8988T (cell line): ENCODE results near the gene PRPF38A.

ENCODE experiments used
- DNase-seq: peaks from one replicate; pipeline ENCODE4 v3.0.0; 2011

Gene PRPF38A

DNA sequence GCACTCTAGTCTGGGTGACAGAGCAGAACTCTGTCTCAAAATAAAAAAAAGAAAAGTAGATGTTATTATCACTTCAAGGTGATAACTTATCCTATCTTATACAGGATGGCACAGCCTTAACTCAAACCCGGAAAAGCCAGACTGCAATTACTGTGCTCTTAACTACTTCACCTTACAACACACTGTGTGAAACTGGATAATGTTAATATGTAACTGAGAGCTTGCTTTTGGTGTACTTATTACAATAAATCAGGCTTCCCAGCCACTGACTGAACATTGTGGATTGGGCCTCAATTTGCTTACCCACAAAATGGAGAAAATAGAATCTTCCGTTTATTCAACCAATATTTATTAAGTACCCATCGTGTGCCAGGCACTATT lies 1.6 kb upstream of the PRPF38A start:
- no peak for DNase-seq

DNA sequence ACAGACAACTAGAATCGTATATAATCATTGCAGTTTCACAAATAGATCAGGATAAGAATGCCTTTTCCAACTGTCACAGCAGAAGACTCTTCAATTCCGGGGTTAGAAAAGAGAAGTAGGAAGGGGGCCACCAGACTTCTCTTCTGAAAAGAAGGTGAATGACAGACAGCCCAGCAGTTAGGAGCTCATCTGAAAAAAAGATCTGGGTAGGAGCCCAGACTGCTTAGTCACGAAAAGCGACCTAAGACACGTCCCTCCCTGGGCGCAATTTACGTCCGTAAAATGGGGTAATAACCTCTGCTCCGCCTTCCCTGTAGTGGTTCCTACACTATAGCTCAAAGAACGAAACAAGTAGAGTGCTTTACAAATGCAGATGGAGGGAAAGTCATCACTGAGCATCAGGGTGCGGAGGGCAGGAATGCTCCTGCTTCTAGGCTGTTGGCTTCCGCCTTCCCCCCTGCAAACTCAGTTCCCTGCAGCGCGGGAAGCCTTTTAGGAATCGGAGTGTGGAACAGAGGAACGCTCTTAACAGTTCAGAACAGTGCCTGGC lies 761 bp upstream of the PRPF38A start:
- DNase-seq: peak; percentile 13

DNA sequence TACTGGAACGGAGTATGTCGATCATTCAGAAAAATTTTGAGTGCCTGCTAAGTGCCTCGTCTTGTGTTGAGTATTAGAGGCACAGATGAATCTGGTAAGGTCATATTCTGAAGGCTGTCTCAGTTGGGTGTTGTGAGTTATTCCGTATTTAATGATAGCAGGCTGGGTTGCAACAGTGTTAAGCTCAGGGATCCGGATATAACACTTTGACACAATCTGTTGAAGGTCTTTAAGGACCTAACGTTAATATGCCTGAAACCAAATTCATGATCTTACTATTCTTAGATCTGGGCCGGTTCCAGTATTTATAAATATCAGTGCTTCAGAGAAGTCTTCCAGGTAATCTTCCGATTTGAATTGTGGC lies 555 bp downstream of the PRPF38A start:
- no peak for DNase-seq

DNA sequence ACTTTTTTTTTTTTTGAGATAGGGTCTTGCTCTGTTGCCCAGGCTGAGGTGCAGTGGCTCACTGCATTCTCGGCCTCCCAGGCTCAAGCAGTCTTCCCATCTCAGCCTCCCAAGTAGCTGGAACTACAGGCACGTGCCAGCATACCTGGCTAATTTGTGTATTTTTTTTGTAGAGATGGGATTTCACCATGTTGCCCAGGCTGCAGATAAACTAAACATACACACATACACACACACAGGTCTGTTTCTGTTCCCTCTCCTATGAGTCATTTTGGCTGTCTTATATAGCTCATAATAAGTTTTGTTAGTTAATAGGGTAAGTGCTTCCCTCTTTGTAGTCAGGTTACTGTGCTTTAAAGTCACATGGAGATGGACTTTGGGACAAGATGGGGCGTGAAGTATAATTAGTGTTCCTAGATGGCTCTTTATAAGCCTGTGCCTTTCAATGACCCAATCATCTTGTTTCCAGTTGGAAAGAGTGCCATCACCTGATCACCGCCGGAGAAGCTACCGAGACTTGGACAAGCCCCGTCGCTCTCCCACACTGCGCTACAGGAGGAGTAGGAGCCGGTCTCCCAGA lies 9.1 kb downstream of the PRPF38A start:
- DNase-seq: no peak

DNA sequence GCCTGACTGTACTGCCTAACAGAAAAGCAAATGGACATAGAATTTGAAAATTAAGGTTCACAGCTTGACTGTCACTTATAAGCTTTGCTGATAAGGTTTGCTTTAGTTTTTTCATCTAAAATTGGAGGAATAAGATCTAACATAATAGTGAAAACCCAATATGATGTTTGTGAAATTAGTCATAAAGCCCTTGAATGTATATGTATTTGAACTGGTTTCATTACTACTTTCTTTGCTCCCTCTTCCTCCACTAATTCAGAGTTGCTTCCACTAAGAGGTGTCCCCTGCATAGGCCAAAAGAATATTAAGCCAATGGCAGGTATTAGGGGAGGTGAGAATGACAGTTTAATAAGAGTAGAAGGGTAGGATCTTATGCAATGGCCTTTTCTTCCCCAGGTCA lies 10.5 kb downstream of the PRPF38A start:
- DNase-seq: no peak

DNA sequence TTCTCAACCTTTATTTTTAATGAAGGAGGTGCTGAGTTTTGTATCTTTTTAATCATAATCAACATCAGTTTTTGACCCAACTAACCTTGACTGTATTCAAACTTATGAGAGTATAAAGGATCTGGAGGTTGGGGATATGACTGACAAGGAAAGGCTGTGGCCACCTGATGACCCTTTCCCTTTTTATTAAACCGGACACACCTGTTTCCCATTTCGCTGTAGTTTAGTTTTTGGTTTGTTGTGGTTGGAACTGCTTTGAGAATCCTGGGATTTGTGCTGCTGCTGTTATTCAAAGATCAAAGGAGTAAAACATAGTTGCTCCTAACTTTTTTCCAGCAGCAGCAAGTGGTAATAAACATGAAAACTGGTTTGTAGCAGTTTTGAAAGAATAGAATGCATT lies 12.4 kb downstream of the PRPF38A start:
- DNase-seq: no peak

DNA sequence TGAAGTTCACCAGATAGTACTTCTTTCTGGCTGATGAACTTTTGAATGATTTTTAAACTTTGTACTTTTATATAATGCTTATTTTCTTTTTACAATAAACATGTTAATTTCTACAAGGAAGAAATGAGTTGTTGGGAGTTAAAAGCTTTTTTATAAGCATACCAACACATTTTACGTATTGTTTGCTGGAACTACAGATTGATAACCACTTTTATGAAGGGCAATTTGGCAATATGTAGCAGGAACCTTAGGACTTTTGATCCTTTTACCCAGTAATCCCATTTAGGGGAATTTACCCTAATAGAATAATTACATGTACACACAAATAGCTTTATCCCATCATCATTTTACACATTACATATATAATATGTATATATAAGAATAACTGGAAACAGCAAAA lies 16.3 kb downstream of the PRPF38A start:
- DNase-seq: no peak

DNA sequence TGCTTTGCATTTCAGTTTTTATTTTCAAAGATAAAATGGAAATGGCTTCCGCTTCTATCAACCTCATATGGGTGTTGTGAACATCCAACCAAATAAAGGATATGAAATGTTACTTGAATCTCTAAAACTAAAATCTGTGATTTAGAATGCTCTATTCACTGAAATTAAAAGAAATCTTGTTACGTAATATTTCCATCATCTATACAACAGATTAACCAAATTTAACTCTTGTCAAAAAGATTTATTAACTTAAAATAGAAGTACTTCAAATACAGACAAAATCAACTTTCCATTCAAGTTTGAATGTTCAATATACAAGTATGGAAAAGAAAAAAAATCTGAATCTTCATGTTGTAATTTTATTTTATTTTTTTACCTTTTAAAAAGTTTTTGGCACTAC lies 18.7 kb downstream of the PRPF38A start:
- no peak for DNase-seq

DNA sequence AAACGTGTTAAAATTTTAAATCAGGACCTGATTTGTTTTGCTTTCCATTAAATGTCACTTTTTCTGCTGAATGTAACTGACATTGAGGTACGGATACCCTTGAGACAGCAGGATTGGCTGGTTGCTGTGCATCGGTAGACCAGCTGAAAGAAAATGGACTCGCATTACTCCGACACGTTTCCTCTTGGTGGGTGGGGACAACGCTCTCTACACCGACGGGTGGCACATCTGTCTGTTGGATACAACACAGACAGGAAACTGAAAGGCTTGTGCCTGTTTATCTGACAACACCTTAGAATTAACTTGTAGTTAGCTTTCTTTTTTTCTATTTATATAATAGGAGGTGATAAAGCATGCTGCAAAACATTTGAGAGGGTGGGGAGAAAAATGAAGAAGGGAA lies 19.4 kb downstream of the PRPF38A start:
- DNase-seq: no peak

DNA sequence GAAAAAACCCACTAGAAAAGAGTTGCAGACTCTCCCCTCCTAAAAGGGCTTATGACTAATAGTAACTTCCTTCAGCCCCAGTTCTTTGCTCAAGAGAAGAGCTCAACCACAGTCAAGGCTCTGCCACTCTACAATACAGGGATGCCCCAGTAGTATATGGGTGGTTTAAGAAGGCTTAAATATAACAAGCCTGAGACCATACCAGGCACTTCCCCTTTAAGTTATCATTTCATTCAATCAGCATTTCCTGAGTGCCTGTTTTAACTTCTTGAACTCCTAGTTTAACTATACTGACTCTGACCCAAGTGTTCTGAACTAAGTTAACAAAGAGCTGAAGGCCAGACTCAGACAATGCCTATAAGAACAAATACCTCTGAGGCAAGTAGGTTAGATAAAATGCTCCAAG lies 19.8 kb downstream of the PRPF38A start:
- no peak for DNase-seq

DNA sequence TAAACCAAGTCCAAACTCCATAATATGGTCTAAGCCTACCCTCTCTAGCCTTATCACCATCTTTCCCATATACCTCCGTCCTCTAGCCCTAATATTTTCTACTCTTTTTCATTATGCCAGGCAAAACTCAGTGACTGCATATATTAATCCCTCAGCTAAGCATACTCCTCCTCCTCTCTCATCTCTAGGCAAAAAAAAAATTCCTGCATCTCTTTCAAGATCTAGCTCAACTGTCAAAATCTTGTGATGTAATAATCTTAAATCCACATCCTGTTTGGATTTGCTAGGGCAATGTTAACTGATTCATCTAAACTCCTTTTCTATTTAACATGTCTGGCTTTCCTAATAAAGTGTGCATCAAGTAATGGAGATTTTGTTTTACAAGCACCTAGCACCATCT lies 20.4 kb downstream of the PRPF38A start:
- no peak for DNase-seq

DNA sequence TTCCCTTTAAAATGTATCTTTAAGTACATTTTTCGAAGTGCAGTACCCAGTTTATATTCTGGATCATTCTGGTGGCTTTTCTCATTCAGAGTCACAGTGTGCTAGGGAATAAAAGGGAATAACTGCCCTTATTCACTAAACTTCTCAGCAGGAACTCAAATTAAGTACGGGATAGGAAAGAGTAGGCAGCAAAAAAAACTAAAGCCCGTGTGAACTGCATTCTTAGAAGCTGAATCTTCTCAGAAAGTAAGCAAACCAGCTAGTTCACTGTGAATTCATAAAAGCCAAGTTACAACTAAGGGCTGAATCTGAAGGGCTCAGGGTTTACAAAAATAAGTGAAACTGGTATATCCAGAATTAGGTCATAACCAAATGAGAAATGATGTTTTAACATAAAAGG lies 22.0 kb downstream of the PRPF38A start:
- no peak for DNase-seq

DNA sequence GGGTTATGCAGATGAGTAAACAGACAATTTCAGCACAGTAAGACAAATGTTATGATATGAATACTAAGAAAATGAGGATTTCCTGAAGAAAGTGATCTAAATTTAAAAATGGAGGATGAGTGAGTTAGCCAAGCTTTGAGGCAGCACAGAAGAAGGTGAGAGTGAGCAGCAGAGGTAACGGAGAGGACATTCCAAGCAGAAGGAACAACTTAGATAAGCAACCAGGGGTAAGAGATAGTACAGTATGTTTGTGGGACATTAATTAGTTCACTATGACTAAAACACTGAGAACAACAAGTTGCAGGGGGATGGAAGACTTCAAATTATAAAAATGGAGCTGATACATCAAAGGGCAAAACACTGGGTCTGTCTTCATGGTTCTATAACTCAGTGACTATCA lies 22.8 kb downstream of the PRPF38A start:
- DNase-seq: no peak

DNA sequence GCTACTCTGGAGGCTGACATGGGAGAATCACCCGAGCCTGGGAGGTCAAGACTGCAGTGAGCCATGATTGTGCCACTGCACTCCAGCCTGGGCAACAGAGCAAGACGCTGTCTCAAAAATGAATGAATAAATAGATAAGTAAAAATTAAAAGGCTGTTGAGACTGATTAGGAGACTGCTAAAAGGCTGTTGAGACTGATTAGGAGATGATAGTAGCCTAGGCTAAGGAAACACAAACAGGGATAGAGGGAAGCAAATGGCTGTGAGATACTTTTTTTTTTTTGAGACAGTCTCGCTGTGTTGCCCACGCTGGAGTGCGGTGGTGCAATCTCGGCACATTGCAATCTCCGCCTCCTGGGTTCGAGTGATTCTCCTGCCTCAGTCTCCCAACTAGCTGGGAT lies 28.4 kb downstream of the PRPF38A start:
- DNase-seq: no peak

DNA sequence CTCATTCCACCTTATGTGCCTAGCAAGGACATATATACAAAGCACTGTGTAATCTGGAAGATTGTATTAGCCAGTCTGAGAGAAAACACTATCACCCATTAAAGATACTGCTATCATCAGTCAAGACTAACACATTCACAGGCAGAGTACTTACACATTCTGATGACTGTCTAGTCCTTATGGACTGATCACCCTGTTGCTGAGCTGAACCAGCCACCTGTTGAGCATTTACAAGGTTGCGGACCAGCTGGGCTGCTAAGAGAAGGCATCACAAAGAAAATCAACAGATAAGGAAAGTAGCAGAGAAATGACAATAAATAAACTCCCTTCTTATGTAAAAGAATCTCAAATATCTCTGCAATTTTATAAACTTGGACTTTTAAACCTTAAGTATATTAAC lies 30.8 kb downstream of the PRPF38A start:
- DNase-seq: no peak

DNA sequence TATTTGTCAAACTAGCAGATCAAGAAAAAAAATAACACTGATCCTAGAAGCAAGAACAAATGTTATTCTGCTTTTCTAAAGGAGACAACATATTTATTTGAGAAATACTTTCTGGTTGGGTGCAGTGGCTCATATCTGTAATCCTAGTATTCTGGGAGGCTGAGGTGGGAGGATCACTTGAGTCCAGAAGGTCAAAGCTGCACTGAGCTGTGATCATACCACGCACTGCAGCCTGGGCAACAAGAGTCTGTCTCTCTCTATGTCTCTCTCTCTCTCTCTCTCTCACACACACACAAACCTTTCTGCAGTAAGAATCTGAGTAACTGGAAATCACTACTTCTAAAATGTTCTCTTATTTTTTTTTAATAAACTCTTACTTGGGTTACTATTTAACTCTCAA lies 31.2 kb downstream of the PRPF38A start:
- DNase-seq: no peak

DNA sequence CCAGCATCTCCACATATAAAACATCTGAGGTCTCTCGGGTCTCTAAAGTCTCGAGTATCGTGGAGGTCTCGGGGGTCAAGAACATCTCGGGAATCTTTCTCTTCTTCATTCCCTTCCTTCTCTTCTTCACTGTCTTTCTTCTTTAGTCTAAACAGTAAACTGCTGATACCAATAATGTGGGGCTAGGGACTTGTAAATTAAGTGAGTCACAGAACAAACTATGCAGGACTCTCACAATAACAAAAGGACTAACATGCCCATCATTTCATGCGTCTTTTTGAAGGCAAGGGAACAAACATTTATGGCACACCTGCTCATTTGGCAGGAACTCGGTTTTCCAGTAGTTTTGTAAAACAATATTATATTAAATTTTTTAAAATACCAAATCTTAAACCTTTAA lies 32.4 kb downstream of the PRPF38A start:
- DNase-seq: no peak

DNA sequence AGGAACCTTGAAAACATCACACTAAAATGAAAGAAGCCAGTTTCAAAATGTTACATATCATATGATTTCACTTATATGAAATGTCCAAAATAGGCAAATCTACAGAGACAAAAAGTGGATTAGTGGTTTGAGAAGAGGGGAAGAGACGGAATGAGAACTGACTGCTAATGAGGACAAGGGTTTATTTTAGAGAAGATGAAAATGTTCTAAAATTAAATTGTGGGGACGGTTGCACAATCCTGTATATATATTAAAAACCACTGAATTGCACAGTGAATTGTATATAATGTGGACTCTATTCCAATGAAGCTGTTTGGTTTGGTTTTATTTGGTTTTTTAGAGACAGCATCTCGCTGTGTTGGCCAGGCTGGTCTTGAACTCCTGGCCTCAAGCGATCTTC lies 35.6 kb downstream of the PRPF38A start:
- no peak for DNase-seq

DNA sequence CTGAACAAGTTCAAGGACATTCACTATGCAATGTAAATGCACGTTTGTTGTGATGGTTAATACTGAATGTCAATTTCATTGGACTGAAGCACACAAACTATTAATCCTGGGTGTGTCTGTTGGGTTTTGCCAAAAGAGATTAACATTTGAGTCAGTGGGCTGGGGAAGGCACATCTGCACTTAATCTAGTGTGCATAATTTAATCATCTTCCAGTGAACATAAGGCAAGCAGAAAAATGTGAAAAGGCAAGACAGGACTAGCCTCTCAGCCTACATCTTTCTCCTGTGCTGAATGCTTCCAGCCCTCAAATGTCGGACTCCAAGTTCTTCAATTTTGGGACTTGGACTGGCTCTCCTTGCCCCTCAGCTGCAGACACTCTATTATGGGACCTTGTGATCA lies 40.1 kb downstream of the PRPF38A start:
- no peak for DNase-seq

DNA sequence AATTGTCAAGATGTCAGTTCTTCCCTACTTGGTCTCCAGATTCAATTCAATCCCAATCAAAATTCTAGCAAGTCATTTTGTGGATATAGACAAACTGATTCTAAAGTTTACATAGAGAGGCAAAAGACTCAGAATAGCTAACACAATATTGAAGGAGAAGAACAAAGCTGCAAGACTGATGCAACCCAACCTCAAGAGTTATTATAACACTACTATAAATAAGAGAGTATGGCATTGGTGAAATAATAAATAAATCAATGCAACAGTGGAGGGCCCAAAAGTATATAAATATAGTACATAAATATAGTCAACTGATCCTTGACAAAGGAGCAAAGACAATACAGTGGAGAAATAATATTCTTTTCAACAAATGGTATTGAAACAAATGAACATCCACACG lies 49.7 kb downstream of the PRPF38A start:
- DNase-seq: no peak

DNA sequence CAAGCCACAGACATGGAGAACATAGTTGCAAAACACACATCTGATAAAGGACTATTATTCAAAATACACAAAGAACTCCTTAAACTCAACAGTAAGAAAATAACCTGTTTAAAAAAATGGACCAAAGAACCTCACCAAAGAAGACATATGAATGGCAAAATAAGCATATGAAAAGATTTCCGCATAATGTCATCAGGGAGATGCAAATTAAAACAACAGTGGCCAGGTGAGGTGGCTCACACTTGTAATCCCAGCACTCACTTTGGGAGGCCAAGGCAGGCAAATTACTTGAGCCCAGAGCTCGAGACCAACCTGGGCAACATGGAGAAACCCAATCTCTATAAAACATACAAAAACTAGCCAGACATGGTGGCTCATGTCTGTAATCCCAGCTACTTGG lies 50.4 kb downstream of the PRPF38A start:
- no peak for DNase-seq

DNA sequence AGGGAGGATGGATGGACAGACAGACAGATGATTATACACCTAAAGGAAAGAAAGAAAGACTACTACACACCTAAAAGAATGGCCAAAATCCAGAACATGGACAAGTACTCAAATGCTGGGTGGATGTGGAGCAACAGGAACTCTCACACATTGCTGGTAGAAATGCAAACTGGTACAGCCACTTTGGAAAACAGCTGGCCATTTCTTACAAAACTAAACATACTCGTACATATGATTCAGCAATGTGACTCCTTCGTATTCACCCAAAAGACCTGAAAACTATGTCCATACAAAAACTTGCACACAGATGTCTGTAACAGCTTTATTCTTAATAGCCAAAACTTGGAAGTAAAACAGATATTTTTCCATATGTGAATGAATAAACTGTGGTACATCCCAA lies 51.3 kb downstream of the PRPF38A start:
- DNase-seq: no peak

DNA sequence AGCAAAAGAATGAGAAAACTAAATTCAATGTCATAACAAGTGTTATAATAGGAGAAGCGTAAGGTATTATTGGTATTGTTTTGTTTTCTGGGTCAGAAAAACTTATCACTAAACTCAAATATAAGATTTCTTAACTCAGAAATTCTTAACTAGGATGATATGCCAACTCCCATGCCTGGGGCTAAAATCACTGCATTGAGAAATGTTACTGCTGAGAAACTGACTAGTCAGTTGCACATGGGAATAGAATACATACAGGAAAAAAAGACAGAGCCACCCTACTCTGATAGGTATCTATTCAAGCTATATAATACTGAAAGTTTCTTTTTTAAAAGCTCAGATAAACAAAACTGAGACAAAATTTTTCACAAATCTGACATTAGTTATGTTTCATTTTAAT lies 56.3 kb downstream of the PRPF38A start:
- DNase-seq: no peak

DNA sequence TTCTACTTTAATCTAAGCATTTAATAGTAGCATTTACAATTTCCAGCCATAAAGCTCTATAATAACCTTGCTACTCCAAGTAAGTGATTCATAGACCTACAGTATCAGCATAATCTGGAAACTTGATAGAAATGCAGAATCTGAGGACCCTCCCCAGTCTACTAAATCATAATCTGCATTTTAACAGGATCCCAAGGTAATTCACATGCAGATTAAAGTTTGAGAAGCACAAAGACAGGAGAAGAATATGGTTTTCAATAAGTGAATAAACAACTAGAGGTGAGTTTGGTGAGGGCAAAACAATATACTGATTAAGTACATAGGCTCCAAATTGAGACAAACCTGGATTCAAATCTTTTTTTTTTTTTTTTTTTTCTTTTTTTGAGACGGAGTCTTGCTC lies 57.4 kb downstream of the PRPF38A start:
- no peak for DNase-seq

DNA sequence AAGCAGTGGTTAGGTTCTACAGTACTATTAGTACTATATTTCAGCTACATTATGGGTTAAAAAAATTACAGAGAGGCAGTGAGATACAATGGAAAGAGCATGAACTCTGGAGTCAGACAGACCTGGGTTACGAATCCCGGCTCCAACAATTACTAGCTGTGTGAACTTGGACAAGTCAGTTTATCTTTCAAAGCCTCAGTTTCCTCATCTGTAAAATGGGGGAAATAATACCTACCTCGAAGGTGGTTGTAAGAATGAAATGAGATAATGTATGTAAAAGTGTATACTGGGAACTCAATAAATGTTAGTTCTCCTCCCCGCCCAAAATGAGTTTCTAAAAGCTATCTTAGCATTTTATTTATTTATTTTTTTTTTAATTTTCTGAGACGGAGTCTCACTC lies 59.5 kb downstream of the PRPF38A start:
- DNase-seq: no peak

DNA sequence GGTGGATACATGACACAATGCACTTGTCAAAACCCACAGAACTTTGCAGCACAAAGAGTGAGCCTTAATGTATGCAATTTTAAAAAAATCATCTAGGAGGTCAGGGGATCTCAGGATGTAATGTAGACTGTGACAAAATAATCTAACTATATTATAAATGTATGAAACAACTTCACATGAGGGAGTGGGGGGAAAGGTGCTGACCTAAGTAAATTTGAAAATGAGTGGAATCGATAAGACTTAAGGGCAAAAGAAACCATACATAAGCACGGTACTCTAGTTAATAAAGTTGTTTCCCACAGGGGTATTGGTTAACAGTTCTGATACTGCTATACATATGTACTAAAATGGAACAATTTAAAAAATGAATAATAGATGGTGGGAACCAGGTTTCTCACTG lies 64.7 kb downstream of the PRPF38A start:
- DNase-seq: no peak
